Karpas-422 (cell line): Measurements from ENCODE around the gene ARHGEF33. TPM values are rescaled to one million over a fixed set of nuclear protein-coding genes. Genes with fewer than 3 reads are reported as not detected.

Source experiments
- DNase-seq: peaks from one replicate; pipeline ENCODE4 v3.0.0-alpha.2; 2015
- H2AFZ ChIP-seq: fragments of 200-600 bp; sonication (generic); 2 replicates; pipeline ENCODE4 v1.6.1; 2014; ENCODE audit warnings: antibody characterized with exemption, low read length, mixed read lengths
- H3K27ac ChIP-seq: fragments of 200-600 bp; sonication (generic); 2 replicates; pipeline ENCODE4 v1.5.1; 2014; ENCODE audit warnings: mild to moderate bottlenecking, low read length, moderate library complexity
- H3K27me3 ChIP-seq: fragments of 200-600 bp; sonication (generic); 2 replicates; pipeline ENCODE4 v1.6.1; 2014; ENCODE audit warnings: low read length, mixed read lengths
- H3K36me3 ChIP-seq: fragments of 200-600 bp; sonication (generic); 2 replicates; pipeline ENCODE4 v1.6.1; 2014; ENCODE audit warnings: low read length, mixed read lengths; ENCODE audit not compliant: insufficient read depth
- H3K4me1 ChIP-seq: fragments of 200-600 bp; sonication (generic); 2 replicates; pipeline ENCODE4 v1.6.1; 2014; ENCODE audit warnings: mild to moderate bottlenecking, low read length, mixed read lengths
- H3K4me2 ChIP-seq: fragments of 200-600 bp; sonication (generic); 2 replicates; pipeline ENCODE4 v1.6.1; 2014; ENCODE audit warnings: low read length, low read depth, mild to moderate bottlenecking; ENCODE audit not compliant: poor library complexity, severe bottlenecking
- H3K4me3 ChIP-seq: fragments of 200-600 bp; sonication (generic); 2 replicates; pipeline ENCODE4 v1.5.1; 2014; ENCODE audit warnings: mild to moderate bottlenecking, antibody characterized with exemption, low read length, mixed read lengths
- H3K79me2 ChIP-seq: fragments of 200-600 bp; sonication (generic); 2 replicates; pipeline ENCODE4 v1.6.1; 2014; ENCODE audit warnings: mild to moderate bottlenecking, low read length, mixed read lengths
- H3K9ac ChIP-seq: fragments of 200-600 bp; sonication (generic); 2 replicates; pipeline ENCODE4 v1.6.0; 2014; ENCODE audit warnings: low read length
- H3K9me2 ChIP-seq: fragments of 200-600 bp; sonication (generic), shearing (Covaris generic); replicated peaks from 2 replicates; pipeline ENCODE4 v1.6.0; 2014; ENCODE audit warnings: mild to moderate bottlenecking, low read length, moderate library complexity; ENCODE audit not compliant: insufficient read depth
- H3K9me3 ChIP-seq: fragments of 300-700, 200-600 bp; sonication (generic); 2 replicates; pipeline ENCODE4 v1.6.1; 2014; ENCODE audit warnings: low read length, mixed read lengths
- H4K20me1 ChIP-seq: fragments of 200-600 bp; sonication (generic); 2 replicates; pipeline ENCODE4 v1.6.1; 2014; ENCODE audit warnings: mild to moderate bottlenecking, antibody characterized with exemption, low read length, low read depth; ENCODE audit not compliant: insufficient read depth
- total RNA-seq: library from RNA; depleted of rRNA; stranded (reverse); fragments of >200 nt; shearing (Covaris generic); gene quantifications from 2 replicates; pipeline ENCODE4 v1.2.3, GENCODE V29; 2014; ENCODE audit warnings: low replicate concordance

ARHGEF33 gene
- total RNA-seq, 1 experiment from 2014 or later: not detected

DNA sequence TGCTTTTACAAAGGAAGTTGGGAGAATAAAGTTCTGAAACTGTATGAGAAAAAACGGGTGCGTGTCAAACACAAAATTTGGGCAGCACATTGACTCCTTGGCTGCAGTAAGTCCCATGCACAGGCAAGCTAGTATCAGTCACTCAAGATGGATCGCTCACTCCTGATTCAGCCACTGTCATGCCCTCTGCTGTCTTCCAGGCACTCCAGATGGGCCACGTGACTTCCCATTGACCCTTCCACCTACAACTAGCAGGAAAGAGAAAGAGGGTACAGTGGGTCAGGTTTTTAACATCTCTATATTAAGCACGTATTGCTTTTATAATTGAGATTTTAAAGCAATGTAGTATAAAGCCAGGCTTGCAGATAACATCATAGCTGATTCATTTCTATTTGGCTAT lies 8.6 kb downstream of the ARHGEF33 start:
- Histone ChIP-seq H4K20me1 (no peaks in the 10 kb centered on the region), H3K27ac (no peak overlapping the region), H3K36me3 (no peaks in the 10 kb centered on the region)

DNA sequence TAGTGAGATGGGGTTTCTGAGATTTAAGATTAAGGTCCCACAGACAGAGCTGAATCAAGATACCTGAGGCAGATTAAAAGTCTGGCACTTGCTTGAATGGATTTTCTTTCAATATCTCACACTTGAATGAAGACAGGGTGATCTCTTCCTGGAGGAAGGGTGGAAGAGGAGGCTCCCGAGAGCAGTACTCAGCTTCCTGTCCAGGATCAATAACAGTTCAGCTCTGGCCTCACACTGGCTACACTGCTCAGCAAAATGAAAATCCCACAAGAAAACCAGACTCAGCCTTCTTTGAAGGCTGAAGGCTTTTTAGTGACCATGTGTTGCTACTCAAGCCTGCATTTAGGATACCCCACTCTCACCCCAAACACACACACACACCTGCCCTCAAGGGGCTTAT lies 11.1 kb downstream of the ARHGEF33 start:
- Histone ChIP-seq H3K79me2 (no peaks in the 10 kb centered on the region), H3K4me1 (no peaks in the 10 kb centered on the region), H3K4me2 (no peak overlapping the region), H3K36me3 (no peaks in the 10 kb centered on the region), H3K9me2 (no peaks in the 10 kb centered on the region), H3K4me3 (no peak overlapping the region), H4K20me1 (no peaks in the 10 kb centered on the region), H3K27ac (no peak overlapping the region), H2AFZ (no peak overlapping the region), H3K27me3 (no peaks in the 10 kb centered on the region), H3K9ac (no peak overlapping the region), H3K9me3 (no peaks in the 10 kb centered on the region)
- DNase-seq: no peak

More for the DNA sequence above, 8.6 kb downstream of the ARHGEF33 start:
- Histone ChIP-seq H3K4me1 (no peaks in the 10 kb centered on the region), H3K4me2 (no peak overlapping the region), H3K4me3 (no peak overlapping the region), H3K79me2 (no peaks in the 10 kb centered on the region), H3K9me3 (no peaks in the 10 kb centered on the region), H3K9ac (no peak overlapping the region), H2AFZ (no peak overlapping the region), H3K27me3 (no peaks in the 10 kb centered on the region), H3K9me2 (no peaks in the 10 kb centered on the region)
- DNase-seq: no peak

DNA sequence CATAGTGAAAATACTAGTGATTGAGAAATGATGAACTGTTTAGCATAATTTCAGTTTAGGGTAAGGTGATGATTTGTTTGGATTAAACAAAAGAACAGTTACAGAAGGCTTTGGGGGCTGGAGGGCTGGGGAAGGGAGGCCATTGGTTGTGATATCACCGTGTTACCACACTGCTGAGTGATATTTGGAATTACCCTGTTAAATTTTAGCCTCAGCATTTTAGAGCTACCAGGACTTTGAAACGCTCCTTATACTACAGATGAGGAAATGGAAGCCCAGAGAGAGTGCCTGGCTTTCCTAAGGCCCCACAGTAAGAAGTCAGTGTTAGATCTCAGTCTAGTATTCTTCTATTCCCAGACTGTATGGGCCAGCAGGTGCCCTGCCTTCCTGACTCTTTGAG lies 15.6 kb downstream of the ARHGEF33 start:
- no peak overlapping the region for H2AFZ ChIP-seq
- H3K36me3 ChIP-seq: no peaks in the 10 kb centered on the region
- no peaks in the 10 kb centered on the region for H3K9me3 ChIP-seq
- H3K9ac ChIP-seq: no peak overlapping the region
- no peak for DNase-seq
- H3K9me2 ChIP-seq: no peaks in the 10 kb centered on the region
- no peak overlapping the region for H3K27ac ChIP-seq
- H3K79me2 ChIP-seq: no peaks in the 10 kb centered on the region
- H3K4me1 ChIP-seq: no peaks in the 10 kb centered on the region
- no peaks in the 10 kb centered on the region for H4K20me1 ChIP-seq
- H3K27me3 ChIP-seq: no peaks in the 10 kb centered on the region
- no peak overlapping the region for H3K4me2 ChIP-seq
- no peak overlapping the region for H3K4me3 ChIP-seq

DNA sequence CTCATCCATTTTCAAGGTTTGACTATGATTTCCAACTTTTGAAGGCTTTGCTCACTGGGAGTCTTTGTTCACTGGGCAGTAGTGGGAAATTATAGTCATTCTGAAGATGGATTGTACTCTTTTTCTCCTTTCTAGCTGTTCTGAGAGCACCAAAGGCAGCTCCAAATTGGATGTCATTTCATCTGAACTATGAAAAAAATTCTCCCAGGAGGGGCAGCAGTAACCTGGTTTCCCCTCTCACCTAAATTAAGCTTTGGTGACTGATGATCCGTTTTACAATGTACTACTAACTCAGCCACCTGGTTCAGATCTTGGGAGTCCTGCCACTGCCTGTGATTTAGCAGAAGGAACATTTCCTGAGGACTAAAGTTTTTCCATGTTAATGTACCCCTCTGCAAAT lies 17.6 kb downstream of the ARHGEF33 start:
- H3K27me3 ChIP-seq: no peaks in the 10 kb centered on the region
- H3K36me3 ChIP-seq: no peaks in the 10 kb centered on the region
- H3K9ac ChIP-seq: no peak overlapping the region
- no peaks in the 10 kb centered on the region for H3K9me3 ChIP-seq
- H3K4me1 ChIP-seq: no peaks in the 10 kb centered on the region
- no peaks in the 10 kb centered on the region for H4K20me1 ChIP-seq
- H3K79me2 ChIP-seq: no peaks in the 10 kb centered on the region
- H3K9me2 ChIP-seq: no peaks in the 10 kb centered on the region
- no peak overlapping the region for H3K4me3 ChIP-seq
- H3K27ac ChIP-seq: no peak overlapping the region
- no peak overlapping the region for H2AFZ ChIP-seq
- no peak overlapping the region for H3K4me2 ChIP-seq
- no peak for DNase-seq

DNA sequence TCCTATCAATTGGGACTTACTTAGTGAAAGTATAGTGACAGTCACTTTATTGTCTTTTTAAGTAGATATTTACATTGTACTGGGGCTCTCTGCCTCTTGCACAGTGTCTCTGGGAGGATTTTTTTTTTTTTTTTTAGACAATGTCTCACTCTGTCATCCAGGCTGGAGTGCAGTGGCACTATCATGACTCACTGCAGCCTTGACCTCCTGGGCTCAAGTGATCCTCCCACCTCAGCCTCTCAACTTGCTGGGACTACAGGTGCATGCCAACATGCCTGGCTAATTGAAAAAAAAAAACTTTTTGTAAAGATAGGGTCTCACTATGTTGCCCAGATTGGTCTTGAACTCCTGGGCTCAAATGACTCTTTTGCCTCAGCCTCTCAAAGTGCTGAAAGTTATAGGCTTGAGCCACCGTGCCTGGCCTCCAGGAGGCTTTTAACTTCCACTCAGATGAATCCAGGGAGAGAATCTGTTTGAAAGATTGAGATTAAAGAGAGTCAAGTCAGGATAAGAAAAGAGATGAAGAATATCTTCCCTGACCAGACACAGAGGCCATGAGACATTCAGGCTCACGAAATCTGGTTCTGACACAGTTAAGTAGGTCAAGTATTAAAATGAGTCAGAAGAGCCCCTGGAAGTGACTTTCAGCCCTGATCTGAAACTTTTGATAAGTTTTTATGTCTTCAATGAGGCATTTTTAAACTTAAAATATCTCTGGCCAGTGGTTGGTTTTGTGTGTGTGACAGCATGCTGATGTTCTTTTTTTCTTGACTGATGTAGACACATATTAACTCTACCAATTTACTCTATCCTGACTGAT lies 18.3 kb downstream of the ARHGEF33 start:
- no peaks in the 10 kb centered on the region for H4K20me1 ChIP-seq
- no peak overlapping the region for H3K27ac ChIP-seq
- DNase-seq: no peak

DNA sequence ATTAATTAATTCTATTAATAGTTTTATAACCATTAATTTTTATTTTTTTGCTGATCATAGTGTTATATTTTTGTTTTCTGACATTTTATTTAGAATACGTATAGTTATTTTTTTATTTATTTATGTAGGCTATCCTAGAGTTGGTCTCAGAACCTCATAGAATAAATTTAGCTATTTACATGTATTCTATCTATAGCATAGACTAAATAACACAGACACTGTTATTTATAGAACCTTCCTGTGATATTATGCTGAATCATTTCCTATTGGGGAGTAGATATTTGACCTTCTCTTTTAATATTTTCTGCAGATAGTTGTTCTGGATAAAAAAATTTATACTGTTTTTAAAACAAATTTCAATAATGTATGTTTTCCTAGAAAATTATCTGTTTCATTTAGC lies 20.2 kb downstream of the ARHGEF33 start:
- no peaks in the 10 kb centered on the region for H3K27me3 ChIP-seq
- H3K79me2 ChIP-seq: no peaks in the 10 kb centered on the region
- no peak overlapping the region for H2AFZ ChIP-seq
- H3K36me3 ChIP-seq: no peaks in the 10 kb centered on the region
- H3K9me3 ChIP-seq: no peaks in the 10 kb centered on the region
- H3K4me2 ChIP-seq: no peak overlapping the region
- H3K4me1 ChIP-seq: no peaks in the 10 kb centered on the region
- H3K9ac ChIP-seq: no peak overlapping the region
- H3K27ac ChIP-seq: no peak overlapping the region
- no peak overlapping the region for H3K4me3 ChIP-seq
- DNase-seq: no peak
- H4K20me1 ChIP-seq: no peaks in the 10 kb centered on the region
- no peaks in the 10 kb centered on the region for H3K9me2 ChIP-seq

More for the DNA sequence above, 18.3 kb downstream of the ARHGEF33 start:
- H2AFZ ChIP-seq: no peak overlapping the region; the same call in 1 of the 2 replicates
- no peak overlapping the region for H3K4me3 ChIP-seq
- no peak overlapping the region for H3K4me2 ChIP-seq
- H3K9ac ChIP-seq: no peak overlapping the region
- H3K9me2 ChIP-seq: no peaks in the 10 kb centered on the region
- H3K79me2 ChIP-seq: no peaks in the 10 kb centered on the region
- H3K4me1 ChIP-seq: no peaks in the 10 kb centered on the region
- H3K27me3 ChIP-seq: no peaks in the 10 kb centered on the region
- H3K9me3 ChIP-seq: no peaks in the 10 kb centered on the region
- H3K36me3 ChIP-seq: no peaks in the 10 kb centered on the region

DNA sequence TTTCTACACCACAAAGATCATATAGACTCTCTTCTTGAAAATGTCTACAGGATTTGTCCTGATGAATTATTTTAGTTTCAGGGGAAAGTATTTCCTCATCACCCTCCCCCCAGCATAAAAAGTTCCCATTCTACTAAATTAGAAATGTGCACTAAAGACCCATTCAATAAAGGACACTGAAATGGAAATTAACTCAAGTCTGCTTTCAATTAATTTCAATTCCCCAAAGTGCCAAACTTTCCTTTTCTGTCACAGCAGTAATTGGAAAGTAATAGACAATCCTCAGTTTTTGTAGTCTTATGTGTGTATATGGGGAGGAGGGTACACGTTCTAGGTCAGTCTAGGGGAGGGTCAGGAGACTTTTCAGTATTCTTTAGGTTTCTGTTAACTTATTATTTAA lies 21.5 kb downstream of the ARHGEF33 start:
- Histone ChIP-seq H2AFZ (no peak overlapping the region), H3K4me1 (no peaks in the 10 kb centered on the region), H3K36me3 (no peaks in the 10 kb centered on the region), H3K27me3 (no peaks in the 10 kb centered on the region), H3K27ac (no peak overlapping the region), H4K20me1 (no peaks in the 10 kb centered on the region), H3K9ac (no peak overlapping the region), H3K9me2 (no peaks in the 10 kb centered on the region), H3K4me2 (no peak overlapping the region), H3K4me3 (no peak overlapping the region), H3K9me3 (no peaks in the 10 kb centered on the region), H3K79me2 (no peaks in the 10 kb centered on the region)
- DNase-seq: no peak

DNA sequence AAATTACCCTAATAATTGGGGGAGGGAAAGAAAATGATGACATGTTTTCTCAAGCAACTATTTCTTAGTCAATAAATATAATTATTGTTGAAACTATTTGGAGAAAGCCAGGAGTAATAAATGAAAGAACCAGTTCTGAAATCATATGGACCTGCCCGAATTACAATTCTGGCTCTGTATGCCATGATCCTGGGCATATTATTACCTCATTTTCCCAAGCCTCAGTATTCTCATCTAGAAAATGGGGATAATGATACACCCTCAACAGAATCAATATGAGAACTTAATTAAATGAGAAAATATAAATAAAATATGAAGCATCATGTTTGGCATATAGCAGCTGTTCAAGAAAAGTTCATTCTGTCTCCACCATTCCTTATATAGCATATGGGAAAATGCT lies 22.9 kb downstream of the ARHGEF33 start:
- Histone ChIP-seq H3K4me2 (no peak overlapping the region), H2AFZ (no peak overlapping the region), H3K9me2 (no peaks in the 10 kb centered on the region), H3K4me3 (no peak overlapping the region), H3K9ac (no peak overlapping the region), H3K79me2 (no peaks in the 10 kb centered on the region), H3K9me3 (no peaks in the 10 kb centered on the region), H3K27ac (no peak overlapping the region), H4K20me1 (no peaks in the 10 kb centered on the region), H3K4me1 (no peaks in the 10 kb centered on the region), H3K27me3 (no peaks in the 10 kb centered on the region), H3K36me3 (no peaks in the 10 kb centered on the region)
- DNase-seq: no peak
